RWPE1 (cell line): ENCODE data around the gene AP3D1.

Experiments
- CTCF ChIA-PET: fragments of 350-600 bp; sonication (Branson Sonifier 250); formaldehyde crosslinking; extraction: SDS; loops from one replicate; lab custom pipeline; 2021; lab: Yijun Ruan, JAX
- POLR2A ChIA-PET: fragments of 400-600 bp; formaldehyde crosslinking; extraction: SDS; loops from one replicate; lab custom pipeline; 2020; ENCODE audit warnings: antibody characterized with exemption; ENCODE audit not compliant: low non-redundant PET; lab: Yijun Ruan, JAX
- DNase-seq: peaks from one replicate; pipeline ENCODE4 v3.0.0; 2012; ENCODE audit warnings: low spot score
- H3K27ac ChIP-seq: fragments of 450-650 bp; 2 replicates; pipeline ENCODE4 v1.5.1; 2017
- TF ChIP-seq, protein P1 (sequence below): fragments of 450-650 bp; conservative IDR thresholded peaks from 2 replicates; pipeline ENCODE4 v1.5.1; 2017; ENCODE audit warnings: low read depth, mild to moderate bottlenecking

The AP3D1 gene

DNA sequence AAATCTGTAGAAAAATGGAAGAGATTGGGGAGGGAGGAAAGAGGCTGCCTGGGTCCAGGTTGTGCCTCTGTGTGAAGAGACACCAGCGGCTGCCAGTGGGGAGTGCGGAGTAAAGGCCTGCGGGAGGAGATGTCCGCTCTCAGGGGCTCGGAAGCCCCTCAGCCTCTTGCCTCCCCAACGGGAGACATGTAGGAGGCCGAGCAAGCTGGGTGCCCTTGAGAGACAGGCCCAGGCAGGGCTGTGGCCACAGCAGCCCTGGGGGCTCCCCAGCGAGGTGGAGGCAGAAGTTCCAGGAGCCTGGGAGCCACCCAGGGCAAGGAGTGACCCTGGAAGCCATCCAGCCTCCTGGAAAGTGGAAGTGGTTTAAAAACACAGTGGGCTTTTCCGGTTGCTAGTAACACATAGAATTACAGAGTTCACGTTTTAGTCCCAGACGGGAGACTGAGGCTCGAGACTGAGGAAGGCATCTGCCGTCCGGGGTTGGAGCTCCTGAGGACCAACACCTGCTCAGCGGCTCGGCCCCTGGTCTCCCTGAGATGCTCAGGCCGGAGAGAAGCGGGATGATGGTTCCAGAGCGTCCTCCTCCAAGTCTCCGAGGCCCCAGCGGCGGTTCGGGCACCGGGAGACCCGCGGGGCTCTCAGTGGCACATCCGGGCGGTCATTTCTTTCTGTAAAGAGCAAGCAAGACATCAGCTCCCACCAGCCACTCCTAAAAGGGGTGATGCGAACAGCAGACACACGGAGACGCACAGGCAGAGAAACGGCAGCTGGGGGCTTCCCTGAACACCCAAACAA is 78.4 kb downstream of the AP3D1 start:
- ChIA-PET POLR2A (no interaction called here), CTCF (interaction anchor here (0.6 kb wide), 2 partner anchors 17 to 78 kb away, joined by 3 to 5 read pairs; no protein-coding TSS in a partner anchor)
- TF ChIP-seq, protein P1, sequence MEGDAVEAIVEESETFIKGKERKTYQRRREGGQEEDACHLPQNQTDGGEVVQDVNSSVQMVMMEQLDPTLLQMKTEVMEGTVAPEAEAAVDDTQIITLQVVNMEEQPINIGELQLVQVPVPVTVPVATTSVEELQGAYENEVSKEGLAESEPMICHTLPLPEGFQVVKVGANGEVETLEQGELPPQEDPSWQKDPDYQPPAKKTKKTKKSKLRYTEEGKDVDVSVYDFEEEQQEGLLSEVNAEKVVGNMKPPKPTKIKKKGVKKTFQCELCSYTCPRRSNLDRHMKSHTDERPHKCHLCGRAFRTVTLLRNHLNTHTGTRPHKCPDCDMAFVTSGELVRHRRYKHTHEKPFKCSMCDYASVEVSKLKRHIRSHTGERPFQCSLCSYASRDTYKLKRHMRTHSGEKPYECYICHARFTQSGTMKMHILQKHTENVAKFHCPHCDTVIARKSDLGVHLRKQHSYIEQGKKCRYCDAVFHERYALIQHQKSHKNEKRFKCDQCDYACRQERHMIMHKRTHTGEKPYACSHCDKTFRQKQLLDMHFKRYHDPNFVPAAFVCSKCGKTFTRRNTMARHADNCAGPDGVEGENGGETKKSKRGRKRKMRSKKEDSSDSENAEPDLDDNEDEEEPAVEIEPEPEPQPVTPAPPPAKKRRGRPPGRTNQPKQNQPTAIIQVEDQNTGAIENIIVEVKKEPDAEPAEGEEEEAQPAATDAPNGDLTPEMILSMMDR, result no peak
- no peak for DNase-seq
- H3K27ac ChIP-seq, result peak overlapping the region; percentile 59

DNA sequence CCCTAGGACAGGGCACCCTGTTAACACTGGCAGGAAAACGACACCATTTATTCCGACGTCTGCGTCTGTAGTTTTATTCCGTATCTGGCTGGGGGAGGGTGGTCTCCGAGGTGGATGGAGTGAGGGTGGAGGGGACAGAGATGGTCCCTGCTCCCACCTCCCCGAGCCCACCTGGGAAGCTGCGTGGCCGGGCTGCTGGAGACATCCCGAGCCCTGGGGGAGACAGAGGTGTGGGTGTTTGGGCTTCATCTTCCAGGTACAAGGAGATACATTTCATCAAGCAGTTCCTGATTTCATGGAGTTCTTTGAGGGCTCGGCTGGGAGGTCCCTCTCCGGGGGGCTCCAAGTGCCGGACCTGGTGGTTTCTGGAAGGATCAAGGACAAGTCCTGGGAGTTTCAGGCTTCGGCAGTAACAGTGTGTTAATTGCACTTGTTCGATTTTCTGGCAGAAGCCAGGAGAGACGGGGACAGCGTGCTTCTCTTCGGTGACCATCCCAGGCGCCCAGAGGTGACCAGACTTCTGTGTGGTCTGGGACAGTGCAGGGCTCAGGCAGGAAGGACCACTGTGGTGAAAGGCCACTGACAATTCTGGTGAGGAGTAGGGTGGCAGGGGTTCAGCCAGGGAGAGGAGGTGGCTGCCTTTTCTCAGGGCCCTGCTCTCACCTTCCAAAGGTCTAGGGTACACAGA is 80.2 kb downstream of the AP3D1 start:
- POLR2A ChIA-PET, result no interaction called here

DNA sequence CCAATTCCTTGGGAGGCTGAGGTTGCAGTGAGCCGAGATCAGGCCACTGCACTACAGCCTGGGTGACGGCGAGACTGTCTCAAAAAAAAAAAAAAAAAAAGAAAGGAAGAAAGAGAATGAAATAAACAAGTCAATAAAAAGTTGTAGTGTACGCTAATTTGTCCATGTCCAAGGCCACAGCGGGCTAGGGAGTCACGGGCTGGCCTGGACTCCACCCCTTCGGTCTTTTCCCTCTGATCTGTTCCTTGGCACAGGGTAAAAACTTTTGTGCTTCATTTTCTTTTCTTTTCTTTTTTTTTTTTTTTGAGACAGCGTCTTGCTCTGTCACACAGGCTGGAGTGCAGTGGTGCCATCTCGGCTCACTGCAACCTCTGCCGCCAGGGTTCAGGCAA is 80.9 kb downstream of the AP3D1 start:
- TF ChIP-seq, protein P1, result no peak
- DNase-seq, result no peak
- peak overlapping the region; percentile 66 for H3K27ac ChIP-seq
- CTCF ChIA-PET, result interaction anchor here (0.5 to 1.4 kb wide), 21 partner anchors 7 to 203 kb away, joined by 3 to 11 read pairs (median 4); no protein-coding TSS in a partner anchor
- POLR2A ChIA-PET, result no interaction called here

More for the DNA sequence above, 80.2 kb downstream of the AP3D1 start:
- TF ChIP-seq, protein P1, result no peak
- no peak for DNase-seq
- H3K27ac ChIP-seq, result peak overlapping the region; percentile 59
- CTCF ChIA-PET, result interaction anchor here (0.7 to 1.1 kb wide), 2 partner anchors 52 to 60 kb away, joined by 3 to 11 read pairs; no protein-coding TSS in a partner anchor

DNA sequence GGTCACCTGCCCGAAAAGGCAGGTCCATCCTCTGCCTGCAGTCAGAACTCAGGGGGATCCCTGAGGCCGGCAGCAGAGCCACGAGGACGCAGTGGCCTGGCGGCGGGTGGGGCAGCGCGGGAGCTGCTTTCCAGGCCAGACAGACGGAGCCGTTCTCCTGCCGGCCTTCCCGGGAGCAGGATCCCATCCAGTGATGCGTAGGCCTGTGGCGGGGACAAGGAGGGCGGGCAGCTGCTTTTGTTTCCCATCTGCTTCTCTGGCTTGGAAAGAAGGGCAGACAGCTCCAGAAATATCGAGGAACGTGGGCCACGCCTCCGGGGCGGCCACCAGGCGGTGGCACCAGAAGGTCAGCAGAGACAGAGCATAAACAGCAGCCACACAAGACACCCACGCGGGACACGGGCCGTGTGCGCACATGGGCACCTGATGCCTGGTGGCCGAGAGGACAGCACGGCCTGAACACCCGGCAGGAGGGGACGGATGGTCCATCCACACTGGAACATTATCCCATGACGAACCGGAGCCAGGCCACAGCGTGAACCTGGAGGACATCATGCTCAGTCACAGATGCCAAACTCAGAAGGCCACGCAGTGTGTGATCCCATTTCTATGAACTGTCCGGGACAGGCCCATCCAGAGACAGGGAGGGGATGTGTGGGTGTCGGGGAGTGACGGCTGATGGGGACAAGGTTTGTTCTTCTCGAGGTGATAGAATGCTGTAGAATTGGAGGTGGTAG is 86.4 kb downstream of the AP3D1 start:
- DNase-seq, result no peak
- TF ChIP-seq, protein P1, result no peak
- POLR2A ChIA-PET, result no interaction called here
- CTCF ChIA-PET, result no interaction called here
- H3K27ac ChIP-seq, result peak overlapping the region; percentile 100

DNA sequence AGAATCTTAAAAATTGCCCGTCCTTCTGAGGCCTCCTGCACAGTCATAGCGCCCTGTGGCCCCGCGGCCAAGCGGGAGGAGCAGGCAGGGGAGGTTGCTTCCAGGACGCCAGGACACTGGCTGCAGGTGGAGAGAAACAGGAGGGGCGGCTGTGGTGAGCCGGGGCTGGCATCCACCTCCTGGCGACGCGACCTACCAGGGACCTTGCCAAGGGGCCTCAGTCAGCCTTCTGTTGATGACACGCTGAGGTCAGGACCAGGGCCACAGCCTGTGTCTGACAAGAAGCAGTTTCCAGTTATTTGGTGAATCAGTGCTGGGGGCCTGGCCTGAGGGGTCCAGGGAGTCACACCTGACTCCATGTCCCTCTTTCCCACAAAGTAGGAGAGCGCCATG is 87.0 kb downstream of the AP3D1 start:
- POLR2A ChIA-PET, result no interaction called here
- H3K27ac ChIP-seq, result peak overlapping the region; percentile 100
- TF ChIP-seq, protein P1, result no peak
- CTCF ChIA-PET, result no interaction called here
- no peak for DNase-seq

DNA sequence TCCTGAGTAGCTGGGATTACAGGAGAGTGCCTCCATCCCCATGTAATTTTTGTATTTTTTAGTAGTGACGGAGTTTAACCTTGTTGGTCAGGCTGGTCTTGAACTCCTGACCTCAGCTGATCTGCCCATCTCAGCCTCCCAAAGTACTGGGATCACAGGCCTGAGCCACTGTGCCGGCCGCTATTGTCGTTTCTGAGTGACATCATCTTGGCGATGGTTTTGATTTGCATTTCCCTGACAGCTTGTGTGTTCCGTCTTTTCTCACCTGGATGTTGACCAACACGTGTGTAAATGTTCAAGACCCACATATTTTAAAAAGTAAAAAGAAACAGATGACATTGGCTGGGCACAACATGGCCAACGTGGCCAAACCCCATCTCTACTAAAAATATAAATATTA is 87.5 kb downstream of the AP3D1 start:
- DNase-seq, result no peak
- ChIA-PET CTCF (no interaction called here), POLR2A (no interaction called here)
- TF ChIP-seq, protein P1, result no peak
- H3K27ac ChIP-seq, result peak overlapping the region; percentile 100
